Heart left ventricle (tissue), 16 donors: ENCODE results near the gene ANK3. TPM values are rescaled to one million over a fixed set of nuclear protein-coding genes. Genes with fewer than 3 reads are reported as not detected.

Experiments
- ATAC-seq, 4 donors: fragments of 200-7000 bp; cut with Tn5 transposase; one replicate each; pipeline ENCODE4 v1.9.1; 2020 to 2022; ENCODE audit warnings: moderate library complexity in 4 of 4, mild to moderate bottlenecking in 3 of 4, moderate number of reproducible peaks in 1 of 4
- DNase-seq, 5 donors: peaks; one replicate each; pipeline ENCODE4 v3.0.0-alpha.2; 2020
- H3K27ac ChIP-seq, 12 donors: fragments of 200-600 bp; sonication (generic) in 4 of 12; one replicate each; pipeline versions ENCODE4 v1.5.0 to v1.8.0; 2016 to 2022; ENCODE audit warnings: mild to moderate bottlenecking in 2 of 12
- H3K27me3 ChIP-seq, 9 donors: fragments of 200-600 bp; sonication (generic) in 2 of 9; one replicate each; pipeline versions ENCODE4 v1.5.1 to v1.8.0; 2016 to 2022; ENCODE audit warnings: mild to moderate bottlenecking in 3 of 9
- H3K36me3 ChIP-seq, 9 donors: fragments of 200-600 bp; sonication (generic) in 2 of 9; one replicate each; pipeline versions ENCODE4 v1.5.0 to v1.8.0; 2018 to 2022; ENCODE audit warnings: mild to moderate bottlenecking in 2 of 9
- H3K4me1 ChIP-seq, 12 donors: fragments of 200-600 bp; sonication (generic) in 4 of 12; one replicate each; pipeline versions ENCODE4 v1.5.0 to v1.8.0; 2016 to 2022; ENCODE audit warnings: mild to moderate bottlenecking in 3 of 12
- H3K4me3 ChIP-seq, 12 donors: fragments of 200-600 bp; sonication (generic) in 4 of 12; one replicate each; pipeline versions ENCODE4 v1.5.0 to v1.8.0; 2017 to 2022; ENCODE audit warnings: mild to moderate bottlenecking in 9 of 12, moderate library complexity in 4 of 12
- H3K9me3 ChIP-seq, 12 donors: fragments of 200-600 bp; sonication (generic) in 4 of 12; one replicate each; pipeline versions ENCODE4 v1.5.0 to v1.8.0; 2016 to 2022; ENCODE audit warnings: mild to moderate bottlenecking in 1 of 12
- CTCF ChIP-seq, 12 donors: fragments of 200-600 bp; sonication (generic) in 4 of 12; IDR thresholded peaks; one replicate each; pipeline versions ENCODE4 v1.5.0 to v1.8.0; 2018 to 2022; ENCODE audit warnings: antibody characterized with exemption in 12 of 12, mild to moderate bottlenecking in 5 of 12
- POLR2A ChIP-seq, 2 donors: fragments of 450-650 bp; IDR thresholded peaks; one replicate each; pipeline ENCODE4 v1.6.1; 2017; ENCODE audit warnings: antibody characterized with exemption in 2 of 2, mild to moderate bottlenecking in 2 of 2, moderate library complexity in 2 of 2
- WGBS, 4 donors: extraction: QIAGEN DNeasy Blood & Tissue Kit in 2 of 4; methylation state at CpG; one replicate each; pipeline versions ENCODE4 v1.1.5 to v1.1.7; 2013 to 2018; 5-methylcytosine and 5-hydroxymethylcytosine counted together
- intact Hi-C, 10 donors: fragments of 100-400 bp; cut with DNase I; formaldehyde crosslinking; loops; one replicate each; pipeline versions ENCODE4 v1.11.1 to v1.14.2; 2022
- polyA plus RNA-seq, 2 donors: library from polyadenylated mRNA; stranded (reverse); fragments of 200-250 nt; gene quantifications; one replicate each; pipeline ENCODE4 v1.2.3, GENCODE V29; 2013
- total RNA-seq, 9 donors: library from RNA; depleted of rRNA in 2 of 9; stranded (reverse); fragments of >200 nt in 2 of 9; fragmentation: NEBNext Ultra II Directional in 3 of 9; extraction: Animal tissue kit (Norgen Biotek cat#: 25700) in 3 of 9; gene quantifications; one replicate each; pipeline versions ENCODE4 v1.1.0 to v1.2.4, GENCODE V29; 2016 to 2023
- donor health status: ischemic (EF 13 %, LVEDD 7.1; RV severe dilation, severe dysfunction).
- donor health status: healthy with polysubstance abuse.
- donor health status: DM: no; HTN: yes; CAD: no.
- donor health status: DM: no; HTN: no; CAD: no.
- donor health status: ischemic (EF 25% LVEDD 6.9; RV normal size, moderate dysfunction).
- donor health status: ischemic (EF 25% LVEDD 5.7; RV mildly dilated, moderate dysfunction).
- donor health status: healthy.
- donor health status: DM: yes; HTN: yes; CAD: no.
- donor health status: ischemic (EF 35%, LVEDD 5.7; RV mildly dilated, moderate dysfunction).
- donor health status: nonischemic (EF 11% LVEDD 7.7; RV severe dilation, severe dysfunction).
- donor health status: DM: yes; HTN: yes; CAD: no.
- donor health status: PGD.
- donor health status: ischemic (EF 29% LVEDD 5.4; RV normal size, mild dysfunction).
- donor health status: nonischemic (EF 23%, LVEDD 6.1; RV moderate dilation, normal function).

The ANK3 gene
- total and polyA plus RNA-seq, 11 donors: 33.8 to 576 (median 239) TPM

- intact Hi-C loops: loop anchor here in 3 of 10 donors (5.0 to 10.0 kb wide), 2 partner anchors 38 to 115 kb away; no protein-coding TSS in a partner anchor
- Histone ChIP-seq H3K4me3 (no peak overlapping the region), H3K9me3 (no peaks in the 10 kb centered on the region), H3K27ac (no peak overlapping the region), H3K27me3 (no peaks in the 10 kb centered on the region), H3K36me3 (no peaks in the 10 kb centered on the region), H3K4me1 (peaks cover 0 to 10% (median 2%) of the 10 kb centered on the region in 12 donors)
- ATAC-seq (no peak), DNase-seq (no peak)
- no peak for TF ChIP-seq CTCF (IDR thresholded peaks at IDR 0.05)
- no peak for TF ChIP-seq POLR2A (IDR thresholded peaks at IDR 0.05)
Measured at GRCh38 chr10:60309371-60309770, 80.3 kb downstream of the ANK3 start.

DNA sequence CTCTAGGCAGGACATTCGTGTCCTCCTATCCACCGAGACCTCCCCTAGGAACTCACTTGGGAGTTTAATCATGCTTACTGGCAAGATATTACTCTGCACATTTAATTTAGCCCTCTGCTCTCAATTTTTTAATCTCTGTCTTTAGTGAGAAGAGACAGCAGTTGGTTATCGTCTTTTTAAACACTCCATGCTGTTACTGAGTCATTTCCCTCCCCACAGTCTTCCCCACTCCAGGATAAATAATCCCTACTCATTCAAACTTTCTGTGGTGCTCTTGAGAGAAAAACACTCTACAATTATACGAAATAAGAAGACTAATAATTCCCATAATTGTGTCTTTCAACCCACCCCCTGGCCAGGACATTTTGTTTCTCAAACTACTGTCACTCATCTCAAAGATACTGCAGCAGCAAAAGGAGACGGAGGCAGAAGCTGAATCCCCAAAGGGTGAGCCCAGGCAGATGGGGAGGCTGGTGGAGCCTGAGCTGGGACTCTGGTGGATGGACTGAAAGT is 84.2 kb downstream of the ANK3 start:
- ATAC-seq (peak in 3 of 4 donors; percentile 7 to 54 (median 31)), DNase-seq (no peak)
- no peaks in the 10 kb centered on the region for H3K27me3 ChIP-seq
- peak overlapping the region in 1 of 12 donors; percentile 5 for H3K4me3 ChIP-seq
- intact Hi-C loops: loop anchor here in 3 of 10 donors (5.0 to 10.0 kb wide), 2 partner anchors 42 to 119 kb away; no protein-coding TSS in a partner anchor
- H3K27ac ChIP-seq: peak overlapping the region in 8 of 12 donors; percentile 1 to 57 (median 30)
- H3K36me3 ChIP-seq: no peaks in the 10 kb centered on the region
- TF ChIP-seq CTCF (IDR thresholded peaks at IDR 0.05) (no peak), POLR2A (IDR thresholded peaks at IDR 0.05) (no peak)
- WGBS, 4 donors: 43 to 58% (median 51%) methylated on average over 5 of the region's 5 CpGs
- H3K4me1 ChIP-seq: peaks cover 0 to 9% (median under 1%) of the 10 kb centered on the region in 12 donors
- peaks cover 0 to 8% (median 0%) of the 10 kb centered on the region in 12 donors for H3K9me3 ChIP-seq

GRCh38 chr10:60304829-60305379 is 84.8 kb downstream of the ANK3 start:
- 53 to 63% (median 61%) methylated on average over 2 of the region's 2 CpGs for WGBS, 4 donors
- peaks cover 0 to 8% (median 0%) of the 10 kb centered on the region in 12 donors for H3K9me3 ChIP-seq

More at GRCh38 chr10:60304829-60305379, 84.8 kb downstream of the ANK3 start:
- Histone ChIP-seq H3K27me3 (no peaks in the 10 kb centered on the region), H3K4me1 (peaks cover 0 to 7% (median 0%) of the 10 kb centered on the region in 12 donors), H3K4me3 (peak overlapping the region in 1 of 12 donors; percentile 5), H3K36me3 (no peaks in the 10 kb centered on the region), H3K27ac (peak overlapping the region in 8 of 12 donors; percentile 1 to 57 (median 30))
- no peak for DNase-seq
- ATAC-seq: no peak
- intact Hi-C loops: loop anchor here in 3 of 10 donors (5.0 to 10.0 kb wide), 2 partner anchors 42 to 120 kb away; no protein-coding TSS in a partner anchor
- TF ChIP-seq POLR2A (IDR thresholded peaks at IDR 0.05): no peak
- no peak for TF ChIP-seq CTCF (IDR thresholded peaks at IDR 0.05)
